Transverse colon (tissue), 4 donors: ENCODE results near the gene FADD. TPM values are rescaled to one million over a fixed set of nuclear protein-coding genes. Genes with fewer than 3 reads are reported as not detected.
A peak's percentile ranks its signal among the peaks of the same experiment; 100 is the strongest.

Experiments used
- DNase-seq: peaks from one replicate; pipeline ENCODE4 v3.0.0-alpha.2; 2019
- H3K27ac ChIP-seq, 4 donors: fragments of 200-600 bp; sonication (generic); 2 replicates each; pipeline ENCODE4 v1.5.1; 2016 to 2018; ENCODE audit warnings: inconsistent platforms in 4 of 4
- H3K27me3 ChIP-seq: fragments of 200-600 bp; sonication (generic); 2 replicates; pipeline ENCODE4 v1.5.1; 2017; ENCODE audit warnings: inconsistent platforms
- H3K36me3 ChIP-seq, 4 donors: fragments of 200-600 bp; sonication (generic); 2 replicates each; pipeline ENCODE4 v1.5.1; 2017 to 2019; ENCODE audit warnings: inconsistent platforms in 4 of 4
- H3K4me1 ChIP-seq, 4 donors: fragments of 200-600 bp; sonication (generic); 2 replicates each; pipeline ENCODE4 v1.5.1; 2017 to 2020; ENCODE audit warnings: inconsistent platforms in 4 of 4
- H3K4me3 ChIP-seq, 4 donors: fragments of 200-600 bp; sonication (generic); 1 replicate in 1 of 4; 2 replicates in 3 of 4; pipeline versions ENCODE4 v1.5.1 to v1.6.1; 2017 to 2019; ENCODE audit warnings: inconsistent platforms in 4 of 4
- H3K9me3 ChIP-seq, 2 donors: fragments of 200-600 bp; sonication (generic); 2 replicates each; pipeline ENCODE4 v1.5.1; 2017 to 2019; ENCODE audit warnings: inconsistent platforms in 2 of 2
- EP300 ChIP-seq: sonication (generic); formaldehyde crosslinking; IDR thresholded peaks from one replicate; pipeline ENCODE4 v1.6.1; 2017; ENCODE audit warnings: antibody characterized with exemption, low read depth
- POLR2A ChIP-seq: fragments of 450-650 bp; IDR thresholded peaks from one replicate; pipeline ENCODE4 v1.6.1; 2016; ENCODE audit warnings: antibody characterized with exemption, mild to moderate bottlenecking, moderate library complexity
- POLR2AphosphoS5 ChIP-seq, 3 donors: sonication (generic); formaldehyde crosslinking; IDR thresholded peaks; one replicate each; pipeline ENCODE4 v1.6.1; 2016; ENCODE audit warnings: antibody characterized with exemption in 3 of 3
- WGBS, 2 donors: methylation state at CpG; one replicate each; pipeline ENCODE4 v1.1.5; 2018; ENCODE audit warnings: low coverage in 1 of 2; 5-methylcytosine and 5-hydroxymethylcytosine counted together
- in situ Hi-C, 4 donors: fragments of 200-750 bp; cut with MboI; loops; one replicate each; pipeline versions ENCODE4 v1.15.0 to v1.15.1; 2017; ENCODE audit warnings: low sequenced_read_pairs in 3 of 4, low pct_ligation_motif_present in 1 of 4, low pct_unique_long_range_greater_than_20kb in 1 of 4
- intact Hi-C: fragments of 100-400 bp; cut with DNase I; formaldehyde crosslinking; loops from one replicate; pipeline ENCODE4 v1.15.1; 2023; ENCODE audit warnings: low total_unique reads
- total RNA-seq, 4 donors: library from RNA; depleted of rRNA; stranded (reverse); fragments of >200 nt; gene quantifications; one replicate each; pipeline ENCODE4 v1.1.0, GENCODE V29; 2016
- TF ChIP-seq, protein P1 (sequence below), 5 experiments: fragments of 200-600 bp in 3 of 5; fragments of 450-650 bp in 2 of 5; sonication (generic) in 3 of 5; IDR thresholded peaks; 1 replicate in 2 of 5; 2 replicates in 3 of 5; pipeline ENCODE4 v1.5.1; 2016 to 2017; ENCODE audit warnings: antibody characterized with exemption in 5 of 5, inconsistent platforms in 3 of 5, mild to moderate bottlenecking in 2 of 5, moderate library complexity in 1 of 5

Gene FADD
- total RNA-seq, 4 donors from 2014 or later = 24.5 to 42.3 (median 31.5) TPM

DNA sequence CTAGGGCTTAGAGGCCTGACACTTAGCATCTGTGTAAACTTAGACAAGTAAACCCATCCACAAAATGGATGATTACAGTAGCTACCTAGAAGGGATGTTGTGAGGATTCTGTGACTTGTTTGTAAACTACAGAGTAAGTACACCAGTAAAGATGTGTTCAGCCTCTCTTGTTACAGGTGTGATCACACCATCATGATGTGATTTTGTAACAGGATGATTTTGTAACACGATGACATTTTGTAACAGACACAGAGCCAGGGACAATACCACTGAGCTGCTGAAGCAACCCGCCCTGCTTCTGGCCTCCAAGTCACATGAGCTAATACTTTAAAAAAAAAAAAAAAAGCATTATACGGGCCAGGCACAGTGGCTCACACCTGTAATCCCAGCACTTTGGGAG is 17.0 kb downstream of the FADD start:
- intact Hi-C loops (no loop called here), in situ Hi-C loops (no loop called here)
- H3K27me3 ChIP-seq = no peaks in the 10 kb centered on the region
- DNase-seq = no peak
- H3K4me1 ChIP-seq = peaks cover 0 to 2% (median under 1%) of the 10 kb centered on the region in 4 donors
- no peak overlapping the region for H3K4me3 ChIP-seq
- H3K9me3 ChIP-seq = no peaks in the 10 kb centered on the region
- TF ChIP-seq, protein P1, sequence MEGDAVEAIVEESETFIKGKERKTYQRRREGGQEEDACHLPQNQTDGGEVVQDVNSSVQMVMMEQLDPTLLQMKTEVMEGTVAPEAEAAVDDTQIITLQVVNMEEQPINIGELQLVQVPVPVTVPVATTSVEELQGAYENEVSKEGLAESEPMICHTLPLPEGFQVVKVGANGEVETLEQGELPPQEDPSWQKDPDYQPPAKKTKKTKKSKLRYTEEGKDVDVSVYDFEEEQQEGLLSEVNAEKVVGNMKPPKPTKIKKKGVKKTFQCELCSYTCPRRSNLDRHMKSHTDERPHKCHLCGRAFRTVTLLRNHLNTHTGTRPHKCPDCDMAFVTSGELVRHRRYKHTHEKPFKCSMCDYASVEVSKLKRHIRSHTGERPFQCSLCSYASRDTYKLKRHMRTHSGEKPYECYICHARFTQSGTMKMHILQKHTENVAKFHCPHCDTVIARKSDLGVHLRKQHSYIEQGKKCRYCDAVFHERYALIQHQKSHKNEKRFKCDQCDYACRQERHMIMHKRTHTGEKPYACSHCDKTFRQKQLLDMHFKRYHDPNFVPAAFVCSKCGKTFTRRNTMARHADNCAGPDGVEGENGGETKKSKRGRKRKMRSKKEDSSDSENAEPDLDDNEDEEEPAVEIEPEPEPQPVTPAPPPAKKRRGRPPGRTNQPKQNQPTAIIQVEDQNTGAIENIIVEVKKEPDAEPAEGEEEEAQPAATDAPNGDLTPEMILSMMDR (IDR thresholded peaks at IDR 0.05) = no peak
- TF ChIP-seq POLR2A (no peak), POLR2AphosphoS5 (IDR thresholded peaks at IDR 0.05) (no peak), EP300 (no peak)
- WGBS, 2 donors = 81 to 85% methylated on average over 3 of the region's 3 CpGs
- H3K36me3 ChIP-seq = no peaks in the 10 kb centered on the region
- H3K27ac ChIP-seq = no peak overlapping the region

- in situ Hi-C loops = no loop called here
Measured at GRCh38 chr11:70220920-70221319, 17.8 kb downstream of the FADD start.

GRCh38 chr11:70225681-70226177 is 22.6 kb downstream of the FADD start:
- Histone ChIP-seq H3K4me3 (no peak overlapping the region), H3K36me3 (no peaks in the 10 kb centered on the region), H3K4me1 (peaks cover 8 to 28% (median 20%) of the 10 kb centered on the region in 4 donors), H3K27ac (peak overlapping the region; percentile 74 to 85 (median 82)), H3K9me3 (no peaks in the 10 kb centered on the region), H3K27me3 (no peaks in the 10 kb centered on the region)
- peak; percentile 94 for DNase-seq
- TF ChIP-seq POLR2AphosphoS5 (IDR thresholded peaks at IDR 0.05) (peak in 2 of 3 donors; percentile 63 to 71), POLR2A (peak; percentile 43), EP300 (no peak)
- in situ Hi-C loops (no loop called here), intact Hi-C loops (no loop called here)
- WGBS, 2 donors = 40% methylated on average over 1 to 8 of the region's 8 CpGs

More at GRCh38 chr11:70220920-70221319, 17.8 kb downstream of the FADD start:
- Histone ChIP-seq H3K9me3 (no peaks in the 10 kb centered on the region), H3K36me3 (no peaks in the 10 kb centered on the region), H3K4me3 (no peak overlapping the region), H3K27me3 (no peaks in the 10 kb centered on the region), H3K4me1 (peaks cover 0 to 7% (median 2%) of the 10 kb centered on the region in 4 donors), H3K27ac (no peak overlapping the region)
- TF ChIP-seq POLR2A (no peak), POLR2AphosphoS5 (IDR thresholded peaks at IDR 0.05) (no peak), EP300 (no peak)
- TF ChIP-seq, protein P1 (IDR thresholded peaks at IDR 0.05) = no peak
- 92 to 100% methylated on average over 1 of the region's 1 CpG for WGBS, 2 donors
- intact Hi-C loops = no loop called here
- no peak for DNase-seq

DNA sequence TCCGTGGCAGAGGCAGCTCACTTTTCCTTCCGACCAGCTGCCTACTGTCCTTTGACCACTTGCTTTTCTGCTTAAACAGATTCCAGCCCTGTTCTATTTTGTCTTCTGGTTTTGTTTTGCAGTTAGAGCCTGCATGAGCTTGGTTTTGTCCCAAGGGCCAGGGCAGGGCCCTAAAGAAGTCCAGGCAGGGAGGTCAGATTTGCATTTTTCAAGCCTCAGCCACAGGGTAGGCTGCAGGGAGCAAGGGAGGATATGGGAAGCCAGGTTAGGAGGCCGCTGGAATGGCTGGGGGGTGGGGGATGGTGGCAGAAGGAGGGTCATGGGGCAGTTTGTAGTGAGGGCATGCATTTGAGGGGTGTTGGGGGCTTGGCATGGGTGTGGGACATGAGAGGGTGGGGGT is 23.1 kb downstream of the FADD start:
- Histone ChIP-seq H3K4me1 (peaks cover 8 to 28% (median 20%) of the 10 kb centered on the region in 4 donors), H3K36me3 (no peaks in the 10 kb centered on the region), H3K4me3 (no peak overlapping the region), H3K9me3 (no peaks in the 10 kb centered on the region), H3K27ac (peak overlapping the region; percentile 74 to 85 (median 82)), H3K27me3 (no peaks in the 10 kb centered on the region)
- TF ChIP-seq EP300 (no peak), POLR2AphosphoS5 (IDR thresholded peaks at IDR 0.05) (no peak)
- TF ChIP-seq, protein P1 (IDR thresholded peaks at IDR 0.05) = no peak
- WGBS, 2 donors = 50% methylated on average over 3 of the region's 3 CpGs; no CpG with 5 or more reads in 1 of the 2 donors
- intact Hi-C loops (no loop called here), in situ Hi-C loops (no loop called here)
- no peak for DNase-seq

- Histone ChIP-seq H3K4me3 (no peak overlapping the region), H3K27ac (peak overlapping the region; percentile 74 to 85 (median 82)), H3K27me3 (no peaks in the 10 kb centered on the region), H3K9me3 (no peaks in the 10 kb centered on the region), H3K4me1 (peaks cover 8 to 28% (median 20%) of the 10 kb centered on the region in 4 donors), H3K36me3 (no peaks in the 10 kb centered on the region)
- in situ Hi-C loops (no loop called here), intact Hi-C loops (no loop called here)
- DNase-seq = no peak
- WGBS, 2 donors = 53% methylated on average over 9 of the region's 9 CpGs; no CpG with 5 or more reads in 1 of the 2 donors
- TF ChIP-seq EP300 = no peak
- TF ChIP-seq POLR2AphosphoS5 (IDR thresholded peaks at IDR 0.05) = no peak
- TF ChIP-seq, protein P1 (IDR thresholded peaks at IDR 0.05) = no peak
- no peak for TF ChIP-seq POLR2A
Measured at GRCh38 chr11:70226967-70227366, 23.9 kb downstream of the FADD start.
